Measurements from ENCODE around the gene LBR. TPM values are rescaled to one million over a fixed set of nuclear protein-coding genes. Genes with fewer than 3 reads are reported as not detected.

Gene LBR
- total RNA-seq, 4 donors from 2014 or later = 16.4 to 47.7 (median 22.5) TPM

GRCh38 chr1:225422795-225423517 lies 4.9 kb downstream of the LBR start:
- WGBS, 2 donors = 70 to 79% methylated on average over 7 of the region's 7 CpGs
- no peak for DNase-seq (ENCODE audit: low spot score in 2 of 2)
- intact Hi-C loops (cut with DNase I; ENCODE audit: low total_unique reads) = no loop called here
- TF ChIP-seq, protein P1, sequence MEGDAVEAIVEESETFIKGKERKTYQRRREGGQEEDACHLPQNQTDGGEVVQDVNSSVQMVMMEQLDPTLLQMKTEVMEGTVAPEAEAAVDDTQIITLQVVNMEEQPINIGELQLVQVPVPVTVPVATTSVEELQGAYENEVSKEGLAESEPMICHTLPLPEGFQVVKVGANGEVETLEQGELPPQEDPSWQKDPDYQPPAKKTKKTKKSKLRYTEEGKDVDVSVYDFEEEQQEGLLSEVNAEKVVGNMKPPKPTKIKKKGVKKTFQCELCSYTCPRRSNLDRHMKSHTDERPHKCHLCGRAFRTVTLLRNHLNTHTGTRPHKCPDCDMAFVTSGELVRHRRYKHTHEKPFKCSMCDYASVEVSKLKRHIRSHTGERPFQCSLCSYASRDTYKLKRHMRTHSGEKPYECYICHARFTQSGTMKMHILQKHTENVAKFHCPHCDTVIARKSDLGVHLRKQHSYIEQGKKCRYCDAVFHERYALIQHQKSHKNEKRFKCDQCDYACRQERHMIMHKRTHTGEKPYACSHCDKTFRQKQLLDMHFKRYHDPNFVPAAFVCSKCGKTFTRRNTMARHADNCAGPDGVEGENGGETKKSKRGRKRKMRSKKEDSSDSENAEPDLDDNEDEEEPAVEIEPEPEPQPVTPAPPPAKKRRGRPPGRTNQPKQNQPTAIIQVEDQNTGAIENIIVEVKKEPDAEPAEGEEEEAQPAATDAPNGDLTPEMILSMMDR (IDR thresholded peaks at IDR 0.05) = no peak
- no peak for TF ChIP-seq POLR2A (IDR thresholded peaks at IDR 0.05)
- no peak overlapping the region for H3K4me3 ChIP-seq (ENCODE audit: low read depth, poor library complexity, severe bottlenecking)

DNA sequence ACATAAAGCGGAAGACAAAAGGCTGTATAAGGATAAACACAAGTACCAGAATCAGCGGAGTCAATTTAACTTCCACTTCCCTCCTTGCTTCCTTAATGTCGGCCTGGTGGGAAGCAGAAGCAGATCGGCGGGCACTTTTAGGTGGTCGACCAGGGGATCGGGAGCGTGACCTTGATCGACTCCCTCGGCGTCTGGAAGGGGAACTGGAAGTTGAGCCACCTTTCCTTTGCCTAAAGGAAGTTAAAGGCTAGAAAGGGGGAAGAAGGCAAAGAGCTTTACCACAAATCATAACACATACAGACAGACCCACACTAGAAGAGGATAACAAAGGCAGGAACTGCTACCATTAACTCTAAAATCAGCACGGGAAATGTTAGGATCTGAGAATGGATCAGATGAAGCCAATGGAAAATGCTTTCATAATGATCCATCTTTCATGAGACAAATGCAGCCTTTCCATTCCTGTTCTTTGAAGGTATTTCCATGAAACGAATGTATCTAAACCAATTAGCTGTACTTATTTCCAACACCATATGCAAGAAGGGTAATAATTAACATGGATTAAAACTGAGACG lies 5.7 kb downstream of the LBR start:
- WGBS, 2 donors = 79 to 83% methylated on average over 14 of the region's 14 CpGs
- intact Hi-C loops (cut with DNase I; ENCODE audit: low total_unique reads) = no loop called here
- no peak for DNase-seq (ENCODE audit: low spot score in 2 of 2)
- TF ChIP-seq, protein P1 (IDR thresholded peaks at IDR 0.05) = no peak
- no peak for TF ChIP-seq POLR2A (IDR thresholded peaks at IDR 0.05)
- no peak overlapping the region for H3K4me3 ChIP-seq (ENCODE audit: low read depth, poor library complexity, severe bottlenecking)

DNA sequence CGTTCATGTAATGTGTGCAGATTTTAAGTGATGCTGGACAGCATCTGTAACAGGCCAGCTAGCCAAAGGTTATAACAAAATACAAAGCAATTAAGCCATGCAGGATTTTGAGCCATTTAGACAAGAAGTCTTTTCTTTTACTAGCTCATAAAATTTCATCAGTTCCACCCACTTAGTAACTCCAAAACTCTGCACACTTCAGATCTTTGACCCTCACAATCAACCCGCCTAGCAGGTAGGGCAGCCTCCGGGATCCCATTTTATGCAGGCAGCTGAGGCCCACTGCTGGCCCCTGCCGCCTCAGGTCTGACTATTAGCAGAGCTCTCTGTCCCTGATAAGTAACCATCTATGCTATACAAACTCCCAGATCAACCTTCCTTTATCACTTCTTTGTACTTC lies 9.2 kb downstream of the LBR start:
- 89 to 92% methylated on average over 4 of the region's 4 CpGs for WGBS, 2 donors
- no peak for DNase-seq (ENCODE audit: low spot score in 2 of 2)
- TF ChIP-seq, protein P1 (IDR thresholded peaks at IDR 0.05) = no peak
- TF ChIP-seq POLR2A (IDR thresholded peaks at IDR 0.05) = no peak
- intact Hi-C loops (cut with DNase I; ENCODE audit: low total_unique reads) = no loop called here
- H3K4me3 ChIP-seq (ENCODE audit: low read depth, poor library complexity, severe bottlenecking) = no peak overlapping the region

- no peak for DNase-seq (ENCODE audit: low spot score in 2 of 2)
- H3K4me3 ChIP-seq (ENCODE audit: low read depth, poor library complexity, severe bottlenecking) = no peak overlapping the region
- 85% methylated on average over 2 of the region's 2 CpGs for WGBS, 2 donors
- TF ChIP-seq, protein P1 (IDR thresholded peaks at IDR 0.05) = no peak
- no peak for TF ChIP-seq POLR2A (IDR thresholded peaks at IDR 0.05)
- intact Hi-C loops (cut with DNase I; ENCODE audit: low total_unique reads) = no loop called here
These were observed 9.8 kb downstream of the LBR start for GRCh38 chr1:225418059-225418458.

DNA sequence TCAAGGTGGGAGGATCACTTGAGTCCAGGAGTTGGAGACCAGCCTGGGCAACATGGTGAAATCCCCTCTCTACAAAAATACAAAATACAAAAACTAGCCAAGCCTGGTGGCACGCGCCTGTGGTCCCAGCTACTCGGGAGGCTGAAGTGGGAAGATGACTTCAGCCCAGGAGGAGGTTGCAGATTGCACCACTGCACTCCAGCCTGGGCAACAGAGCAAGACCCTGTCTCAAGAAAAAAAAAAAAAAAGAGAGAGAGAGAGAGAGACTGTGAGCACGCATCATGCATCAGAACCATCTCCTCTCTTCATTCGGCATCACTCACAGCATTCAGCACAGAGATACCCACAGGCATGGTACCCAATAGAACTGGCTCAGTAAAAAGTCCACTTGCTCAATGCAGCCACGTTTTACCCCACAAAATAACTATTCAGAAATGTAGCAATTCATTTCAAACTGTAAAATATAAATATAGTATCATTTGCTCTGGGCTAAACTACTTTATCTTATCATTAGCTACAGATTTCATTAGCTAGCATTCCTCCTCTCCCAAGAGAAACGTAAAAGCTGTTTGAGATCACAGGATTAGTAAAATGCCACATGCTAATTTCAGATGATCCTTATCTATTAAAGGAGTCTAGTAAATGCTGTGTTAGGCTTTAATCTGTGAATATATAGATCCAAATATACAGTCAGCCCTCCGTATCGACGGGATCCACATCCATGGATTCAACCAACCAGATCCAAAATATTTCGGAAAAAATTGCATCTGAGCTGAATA lies 11.7 kb downstream of the LBR start:
- no peak overlapping the region for H3K4me3 ChIP-seq (ENCODE audit: low read depth, poor library complexity, severe bottlenecking)
- TF ChIP-seq, protein P1 (IDR thresholded peaks at IDR 0.05) = no peak
- TF ChIP-seq POLR2A (IDR thresholded peaks at IDR 0.05) = no peak
- no peak for DNase-seq (ENCODE audit: low spot score in 2 of 2)
- WGBS, 2 donors = 83 to 88% methylated on average over 11 of the region's 11 CpGs
- intact Hi-C loops (cut with DNase I; ENCODE audit: low total_unique reads) = no loop called here
